Right lobe of liver (tissue), 6 donors: ENCODE results near the gene ARFGAP1. TPM values are rescaled to one million over a fixed set of nuclear protein-coding genes. Genes with fewer than 3 reads are reported as not detected.

Experiments
- ATAC-seq, 4 donors: fragments of 200-7000 bp; cut with Tn5 transposase; one replicate each; pipeline ENCODE4 v1.9.1; 2020; ENCODE audit warnings: mild to moderate bottlenecking in 4 of 4, moderate library complexity in 4 of 4
- DNase-seq, 3 donors: peaks; one replicate each; pipeline ENCODE4 v3.0.0-alpha.2; 2020
- H3K27ac ChIP-seq, 3 donors: fragments of 200-600 bp; one replicate each; pipeline ENCODE4 v1.8.0; 2022
- H3K27me3 ChIP-seq, 2 donors: fragments of 200-600 bp; one replicate each; pipeline ENCODE4 v1.8.0; 2022
- H3K36me3 ChIP-seq, 4 donors: fragments of 200-600 bp; sonication (generic) in 1 of 4; one replicate each; pipeline versions ENCODE4 v1.5.1 to v1.8.0; 2017 to 2022; ENCODE audit warnings: control low read depth in 1 of 4
- H3K4me1 ChIP-seq, 4 donors: fragments of 200-600 bp; sonication (generic) in 1 of 4; one replicate each; pipeline versions ENCODE4 v1.5.1 to v1.8.0; 2017 to 2022; ENCODE audit warnings: control low read depth in 1 of 4
- H3K4me3 ChIP-seq, 3 donors: fragments of 200-600 bp; one replicate each; pipeline ENCODE4 v1.8.0; 2022
- H3K9me3 ChIP-seq, 4 donors: fragments of 200-600 bp; sonication (generic) in 1 of 4; one replicate each; pipeline versions ENCODE4 v1.5.1 to v1.8.0; 2017 to 2022; ENCODE audit warnings: control low read depth in 1 of 4
- CTCF ChIP-seq, 4 donors: fragments of 200-600 bp in 3 of 4; fragments of 450-650 bp in 1 of 4; IDR thresholded peaks; one replicate each; pipeline versions ENCODE4 v1.5.1 to v1.8.0; 2016 to 2022; ENCODE audit warnings: antibody characterized with exemption in 4 of 4, mild to moderate bottlenecking in 2 of 4
- POLR2A ChIP-seq: fragments of 450-650 bp; IDR thresholded peaks from one replicate; pipeline ENCODE4 v1.6.1; 2017; ENCODE audit warnings: antibody characterized with exemption, mild to moderate bottlenecking
- WGBS: methylation state at CpG from one replicate; pipeline ENCODE4 v1.1.6; 2018; ENCODE audit warnings: low coverage, low lambda C conversion rate; ENCODE audit not compliant: insufficient coverage; ENCODE audit errors: missing lambda C conversion rate; 5-methylcytosine and 5-hydroxymethylcytosine counted together
- intact Hi-C, 2 donors: fragments of 100-400 bp; cut with DNase I; formaldehyde crosslinking; loops; one replicate each; pipeline versions ENCODE4 v1.11.2 to v1.14.1; 2022
- total RNA-seq, 6 experiments: library from RNA; depleted of rRNA in 2 of 6; stranded (reverse); fragments of >200 nt in 2 of 6; fragmentation: NEBNext Ultra II Directional in 3 of 6; extraction: Animal tissue kit (Norgen Biotek cat#: 25700) in 3 of 6; gene quantifications; one replicate each; pipeline versions ENCODE4 v1.1.0 to v1.2.4, GENCODE V29; 2016 to 2023
- donor health status: DM: no; HTN: yes; CAD: no.
- donor health status: DM: no; HTN: no; CAD: no.
- donor health status: DM: no; HTN: no; CAD: no.
- donor health status: DM: no; HTN: yes; CAD: no.
- donor health status: DM: no; HTN: yes; CAD: no.

Gene ARFGAP1
- total RNA-seq, 6 experiments from 2014 or later, result 17.4 to 42.8 (median 29.5) TPM

DNA sequence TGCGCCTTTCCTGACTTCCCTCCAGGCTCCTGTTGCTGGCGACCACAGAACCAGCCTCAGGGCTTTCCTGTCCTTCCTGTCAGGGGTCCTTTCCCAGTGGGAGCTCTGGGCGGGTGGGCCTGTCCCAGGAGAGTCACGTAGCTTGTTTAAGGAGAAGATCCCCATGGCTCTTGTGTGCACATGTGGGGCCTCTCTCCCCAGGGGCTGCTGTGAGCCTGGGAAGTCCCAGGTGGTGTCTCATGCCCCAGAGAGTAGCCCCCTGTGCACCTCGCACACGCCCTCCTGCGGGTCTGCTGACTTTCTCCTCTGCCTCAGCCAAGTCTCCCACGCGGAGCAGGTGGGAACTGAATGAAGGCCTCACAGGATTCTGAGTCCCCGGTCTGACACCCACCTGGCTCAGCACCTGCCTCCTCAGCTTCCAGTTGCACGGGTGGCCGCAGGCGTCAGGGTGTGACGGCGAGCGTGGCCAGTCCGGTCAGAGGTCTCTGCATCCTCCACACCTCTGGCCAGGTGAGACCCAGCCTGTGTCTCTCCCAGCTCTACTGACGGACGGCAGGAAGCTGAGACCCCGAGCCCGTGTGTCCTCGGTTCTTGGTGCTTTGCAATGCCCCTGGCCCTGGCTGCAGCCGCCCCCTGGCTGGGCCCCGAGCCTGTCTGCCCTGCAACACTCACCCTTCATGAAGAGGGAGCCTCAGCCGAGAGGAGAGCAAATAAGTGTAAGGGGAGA is 12.7 kb upstream of the ARFGAP1 start:
- DNase-seq, result no peak
- intact Hi-C loops, result no loop called here

DNA sequence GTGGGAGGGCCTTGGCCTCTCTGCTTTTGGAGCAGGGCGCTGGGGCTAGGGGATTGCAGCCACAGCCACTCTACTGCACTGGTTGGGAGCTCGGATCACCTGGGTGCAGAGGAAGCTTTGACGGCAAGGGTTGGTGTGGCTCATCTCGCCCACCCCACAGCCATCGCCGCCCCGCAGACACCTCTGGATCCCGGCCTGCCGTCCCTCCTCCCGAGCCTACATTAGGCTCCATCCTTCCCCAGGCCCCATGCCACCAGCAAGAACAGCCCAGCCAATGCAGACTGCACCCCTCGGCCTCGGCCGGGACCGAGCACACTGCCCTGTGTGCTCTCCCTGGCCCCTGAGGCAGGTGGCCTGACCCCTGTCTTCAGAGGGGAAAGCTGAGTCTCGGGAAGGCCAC is 12.1 kb upstream of the ARFGAP1 start:
- no peak for TF ChIP-seq CTCF (IDR thresholded peaks at IDR 0.05)
- no peak for TF ChIP-seq POLR2A
- DNase-seq, result no peak
- Histone ChIP-seq H3K27ac (no peak overlapping the region), H3K9me3 (no peaks in the 10 kb centered on the region), H3K4me1 (no peaks in the 10 kb centered on the region), H3K4me3 (no peak overlapping the region), H3K36me3 (no peaks in the 10 kb centered on the region), H3K27me3 (no peaks in the 10 kb centered on the region)
- ATAC-seq, result no peak
- 48% methylated on average over 4 of the region's 15 CpGs for WGBS
- intact Hi-C loops, result no loop called here

More for the DNA sequence above, 12.7 kb upstream of the ARFGAP1 start:
- Histone ChIP-seq H3K4me3 (no peak overlapping the region), H3K4me1 (no peaks in the 10 kb centered on the region), H3K36me3 (no peaks in the 10 kb centered on the region), H3K27ac (no peak overlapping the region), H3K27me3 (peaks cover 0 to 5% of the 10 kb centered on the region in 2 donors), H3K9me3 (no peaks in the 10 kb centered on the region)
- TF ChIP-seq CTCF (IDR thresholded peaks at IDR 0.05) (no peak), POLR2A (no peak)
- 0% methylated on average over 1 of the region's 25 CpGs for WGBS
- no peak for ATAC-seq

GRCh38 chr20:63261060-63261794 is 11.4 kb upstream of the ARFGAP1 start:
- DNase-seq (no peak), ATAC-seq (no peak)
- TF ChIP-seq CTCF (IDR thresholded peaks at IDR 0.05), result no peak
- no peak for TF ChIP-seq POLR2A
- H3K36me3 ChIP-seq, result no peaks in the 10 kb centered on the region
- intact Hi-C loops, result no loop called here
- no peaks in the 10 kb centered on the region for H3K9me3 ChIP-seq
- H3K4me3 ChIP-seq, result no peak overlapping the region
- no peaks in the 10 kb centered on the region for H3K27me3 ChIP-seq
- 28% methylated on average over 13 of the region's 25 CpGs for WGBS
- no peaks in the 10 kb centered on the region for H3K4me1 ChIP-seq
- H3K27ac ChIP-seq, result no peak overlapping the region

DNA sequence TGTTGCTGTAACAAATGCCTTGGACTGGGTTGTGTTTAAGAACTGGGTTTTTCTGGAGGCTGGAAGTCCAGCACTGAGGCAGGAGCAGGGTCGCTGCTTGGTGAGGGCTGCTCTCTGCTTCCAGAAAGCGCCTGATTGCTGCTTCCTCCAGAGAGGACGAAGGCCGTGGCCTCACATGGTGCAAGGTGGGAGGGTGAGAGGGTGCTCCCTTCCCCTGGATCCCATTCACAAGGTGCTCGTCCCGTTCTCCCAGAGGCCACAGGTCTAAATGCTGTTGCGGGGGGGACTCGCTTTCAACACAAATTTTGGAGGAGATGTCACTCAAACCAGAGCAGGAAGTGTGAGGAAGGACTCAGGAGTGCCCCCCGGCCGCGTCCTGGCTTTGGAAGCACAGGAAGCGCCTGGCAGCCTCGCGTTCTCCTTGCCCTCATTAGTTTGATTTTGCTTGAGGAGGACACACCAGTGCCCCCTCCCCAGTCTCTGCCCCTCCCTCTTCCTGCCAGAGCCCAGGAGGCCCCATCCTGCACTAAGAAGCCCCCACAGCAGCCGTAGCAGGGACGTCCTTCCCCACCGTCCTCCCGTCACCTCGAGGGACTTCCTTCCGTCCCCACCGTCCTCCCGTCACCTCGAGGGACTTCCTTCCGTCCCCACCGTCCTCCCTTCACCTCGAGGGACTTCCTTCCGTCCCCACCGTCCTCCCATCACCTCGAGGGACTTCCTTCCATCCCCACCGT is 10.7 kb upstream of the ARFGAP1 start:
- H3K36me3 ChIP-seq, result no peaks in the 10 kb centered on the region
- no peak overlapping the region for H3K4me3 ChIP-seq
- no peaks in the 10 kb centered on the region for H3K27me3 ChIP-seq
- DNase-seq (no peak), ATAC-seq (no peak)
- intact Hi-C loops, result no loop called here
- no peak overlapping the region for H3K27ac ChIP-seq
- H3K4me1 ChIP-seq, result no peaks in the 10 kb centered on the region
- no peak for TF ChIP-seq CTCF (IDR thresholded peaks at IDR 0.05)
- no peak for TF ChIP-seq POLR2A
- WGBS, result 22% methylated on average over 20 of the region's 30 CpGs
- H3K9me3 ChIP-seq, result no peaks in the 10 kb centered on the region
